ENCODE results near the gene UBE3B. TPM values are rescaled to one million over a fixed set of nuclear protein-coding genes. Genes with fewer than 3 reads are reported as not detected.

Gene UBE3B
- total RNA-seq, 1 experiment from 2014 or later: 38.6 TPM

GRCh38 chr12:109466305-109466704 is 11.1 kb upstream of the UBE3B start:
- no peak overlapping the region for H3K27ac Mint-ChIP-seq (ENCODE audit: low read depth, unreplicated experiment)
- TF ChIP-seq CTCF (IDR thresholded peaks at IDR 0.05; ENCODE audit: unreplicated experiment): no peak
- no peaks in the 10 kb centered on the region for H3K27me3 Mint-ChIP-seq (ENCODE audit: insufficient read depth, unreplicated experiment)

GRCh38 chr12:109466821-109467220 is 10.6 kb upstream of the UBE3B start:
- H3K27ac Mint-ChIP-seq (ENCODE audit: low read depth, unreplicated experiment): no peak overlapping the region
- H3K36me3 Mint-ChIP-seq (ENCODE audit: insufficient read depth, unreplicated experiment): peaks cover 67% of the 10 kb centered on the region
- no peak overlapping the region for H3K4me3 Mint-ChIP-seq (ENCODE audit: unreplicated experiment)
- H3K9me3 Mint-ChIP-seq (ENCODE audit: unreplicated experiment): no peaks in the 10 kb centered on the region
- H3K27me3 Mint-ChIP-seq (ENCODE audit: insufficient read depth, unreplicated experiment): no peaks in the 10 kb centered on the region
- DNase-seq (ENCODE audit: unreplicated experiment): no peak
- POLR2A ChIA-PET: no interaction called here
- intact Hi-C loops (cut with micrococcal nuclease): no loop called here
- H3K4me1 Mint-ChIP-seq (ENCODE audit: insufficient read depth, unreplicated experiment): peaks cover 37% of the 10 kb centered on the region
- CTCF ChIA-PET: interaction anchor here (0.8 to 2.5 kb wide), 3 partner anchors 10 to 34 kb away, joined by 3 to 10 read pairs (median 3); partner anchors contain the start of gene KCTD10
- no peak for TF ChIP-seq CTCF (IDR thresholded peaks at IDR 0.05; ENCODE audit: unreplicated experiment)
- BruUV-seq (replicated peaks): no TSS peak

More at GRCh38 chr12:109466305-109466704, 11.1 kb upstream of the UBE3B start:
- DNase-seq (ENCODE audit: unreplicated experiment): no peak
- Mint-ChIP-seq H3K4me1 (ENCODE audit: insufficient read depth, unreplicated experiment) (peaks cover 43% of the 10 kb centered on the region), H3K36me3 (ENCODE audit: insufficient read depth, unreplicated experiment) (peaks cover 67% of the 10 kb centered on the region), H3K4me3 (ENCODE audit: unreplicated experiment) (no peak overlapping the region), H3K9me3 (ENCODE audit: unreplicated experiment) (no peaks in the 10 kb centered on the region)
- BruUV-seq (replicated peaks): no TSS peak
- CTCF ChIA-PET: interaction anchor here (1.6 to 2.5 kb wide), 2 partner anchors 31 to 33 kb away, joined by 3 to 10 read pairs; no protein-coding TSS in a partner anchor
- POLR2A ChIA-PET: no interaction called here
- intact Hi-C loops (cut with micrococcal nuclease): no loop called here

- no TSS peak for BruUV-seq (replicated peaks)
- no peak for DNase-seq (ENCODE audit: unreplicated experiment)
- peaks cover 24% of the 10 kb centered on the region for H3K4me1 Mint-ChIP-seq (ENCODE audit: insufficient read depth, unreplicated experiment)
- H3K36me3 Mint-ChIP-seq (ENCODE audit: insufficient read depth, unreplicated experiment): peaks cover 64% of the 10 kb centered on the region
- peak overlapping the region; percentile 39 for H3K27ac Mint-ChIP-seq (ENCODE audit: low read depth, unreplicated experiment)
- intact Hi-C loops (cut with micrococcal nuclease): no loop called here
- no peaks in the 10 kb centered on the region for H3K27me3 Mint-ChIP-seq (ENCODE audit: insufficient read depth, unreplicated experiment)
- H3K9me3 Mint-ChIP-seq (ENCODE audit: unreplicated experiment): no peaks in the 10 kb centered on the region
- ChIA-PET POLR2A (interaction anchor here (0.7 kb wide), 1 partner anchor 106 kb away, joined by 3 read pairs; the partner anchor contains the start of gene MVK), CTCF (interaction anchor here (0.5 to 1.5 kb wide), 2 partner anchors 8 to 35 kb away, joined by 3 read pairs; no protein-coding TSS in a partner anchor)
- TF ChIP-seq CTCF (IDR thresholded peaks at IDR 0.05; ENCODE audit: unreplicated experiment): no peak
- no peak overlapping the region for H3K4me3 Mint-ChIP-seq (ENCODE audit: unreplicated experiment)
Observed at GRCh38 chr12:109467978-109468676, 9.3 kb upstream of the UBE3B start.

- BruUV-seq (replicated peaks): no TSS peak
- ChIA-PET CTCF (interaction anchor here (0.5 to 2.0 kb wide), 5 partner anchors 26 to 351 kb away, joined by 3 to 11 read pairs (median 3); no protein-coding TSS in a partner anchor), POLR2A (no interaction called here)
- Mint-ChIP-seq H3K9me3 (ENCODE audit: unreplicated experiment) (no peaks in the 10 kb centered on the region), H3K36me3 (ENCODE audit: insufficient read depth, unreplicated experiment) (peaks cover 61% of the 10 kb centered on the region), H3K4me3 (ENCODE audit: unreplicated experiment) (no peak overlapping the region), H3K4me1 (ENCODE audit: insufficient read depth, unreplicated experiment) (peaks cover 14% of the 10 kb centered on the region), H3K27ac (ENCODE audit: low read depth, unreplicated experiment) (peak overlapping the region; percentile 16), H3K27me3 (ENCODE audit: insufficient read depth, unreplicated experiment) (no peaks in the 10 kb centered on the region)
- intact Hi-C loops (cut with micrococcal nuclease): no loop called here
- no peak for TF ChIP-seq CTCF (IDR thresholded peaks at IDR 0.05; ENCODE audit: unreplicated experiment)
- DNase-seq (ENCODE audit: unreplicated experiment): no peak
Observed at GRCh38 chr12:109469517-109469916, 7.9 kb upstream of the UBE3B start.

Measured in MCF 10A (cell line).